COLO668 (cell line): ENCODE data around the gene INPP4B.
"Not testable (repeated sequence)": the region's sequence is repeated elsewhere in the genome, so short reads cannot be mapped to it uniquely, and the experiment has no call there.

Experiments
- DNase-seq: peaks from one replicate; lab custom pipeline; 2025; ENCODE audit not compliant: unreplicated experiment; lab: John Stamatoyannopoulos, UW

INPP4B gene

GRCh38 chr4:142826503-142827241 is 19.4 kb downstream of the INPP4B start:
- no peak for DNase-seq

- DNase-seq = no peak
Measured at GRCh38 chr4:142824368-142824767, 21.7 kb downstream of the INPP4B start.

GRCh38 chr4:142823796-142824195 is 22.3 kb downstream of the INPP4B start:
- no peak for DNase-seq

DNA sequence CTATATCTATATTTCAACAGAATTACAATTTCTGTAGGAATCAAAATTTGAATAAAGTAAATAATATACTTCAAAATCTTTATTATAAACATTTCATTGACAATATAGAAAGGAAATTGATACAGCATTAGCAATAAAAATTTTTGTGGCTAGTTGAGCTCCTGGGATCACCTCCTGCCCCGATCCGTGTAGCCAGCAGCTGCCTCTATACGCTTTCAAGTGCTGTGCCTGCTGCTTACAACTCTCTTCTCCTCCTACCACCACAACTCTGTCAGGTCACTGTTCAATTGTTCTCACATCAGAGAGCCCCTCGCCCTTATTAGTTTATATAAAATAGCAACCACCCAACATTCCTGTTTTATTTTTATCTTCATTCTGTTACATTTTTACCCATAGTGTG is 27.6 kb downstream of the INPP4B start:
- DNase-seq = no peak

DNA sequence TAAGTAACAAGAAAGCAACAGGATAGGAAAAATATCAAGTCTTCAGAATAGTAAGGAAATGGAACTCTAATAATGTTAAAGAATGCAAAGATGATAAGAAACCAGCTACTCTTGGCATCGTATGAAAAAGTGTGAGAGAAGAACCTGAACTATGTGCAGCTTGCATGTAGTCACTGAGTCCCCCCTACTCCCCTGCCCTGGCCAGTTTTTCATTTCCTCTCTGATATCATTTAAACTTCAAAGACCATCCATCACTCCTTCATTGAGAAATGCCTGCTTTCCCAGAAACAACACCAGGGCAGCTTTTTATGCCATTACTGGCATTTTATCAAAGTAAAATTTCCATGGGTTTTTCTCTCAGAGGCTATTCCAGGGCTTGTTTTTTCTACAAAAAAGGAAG is 28.1 kb downstream of the INPP4B start:
- DNase-seq = no peak

- no peak for DNase-seq
Measured at GRCh38 chr4:142817442-142817841, 28.7 kb downstream of the INPP4B start.

DNA sequence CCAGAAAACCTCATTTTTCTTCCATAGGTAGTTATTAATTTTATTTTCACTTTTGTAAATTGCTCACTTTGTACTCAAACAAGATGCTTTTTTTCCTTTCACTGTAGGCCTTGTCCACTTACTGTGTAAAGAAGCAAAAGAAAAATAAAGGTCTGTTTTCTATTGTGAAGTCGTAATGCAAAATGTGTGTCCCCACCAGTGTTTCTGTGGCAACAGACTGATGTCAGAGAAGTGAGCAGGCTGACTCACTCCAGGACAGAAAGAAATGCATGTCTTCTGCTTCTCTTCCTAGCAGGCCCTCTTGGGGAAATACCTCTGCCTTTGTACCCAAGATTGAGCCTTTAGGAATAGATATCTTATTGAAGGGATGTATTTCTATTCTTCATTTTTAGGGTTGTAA is 30.3 kb downstream of the INPP4B start:
- DNase-seq = no peak

DNA sequence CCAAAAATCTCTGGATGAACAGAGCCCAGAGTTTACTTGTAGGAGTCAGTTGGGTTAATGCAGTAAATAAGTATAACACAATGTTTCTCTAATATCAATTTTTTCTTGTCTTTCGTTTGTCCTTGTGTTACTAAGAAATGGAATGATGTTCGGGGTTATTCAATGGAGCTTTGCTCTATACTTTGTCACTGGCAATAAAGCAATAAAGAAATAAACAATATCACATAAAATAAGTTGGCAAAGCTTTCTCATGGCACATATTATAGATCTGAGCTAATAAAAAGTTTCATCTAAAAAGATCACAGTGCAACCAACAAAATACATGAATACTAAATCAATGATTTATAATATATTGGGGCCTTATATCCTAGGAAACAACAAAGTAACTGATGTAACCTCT is 32.7 kb downstream of the INPP4B start:
- no peak for DNase-seq

DNA sequence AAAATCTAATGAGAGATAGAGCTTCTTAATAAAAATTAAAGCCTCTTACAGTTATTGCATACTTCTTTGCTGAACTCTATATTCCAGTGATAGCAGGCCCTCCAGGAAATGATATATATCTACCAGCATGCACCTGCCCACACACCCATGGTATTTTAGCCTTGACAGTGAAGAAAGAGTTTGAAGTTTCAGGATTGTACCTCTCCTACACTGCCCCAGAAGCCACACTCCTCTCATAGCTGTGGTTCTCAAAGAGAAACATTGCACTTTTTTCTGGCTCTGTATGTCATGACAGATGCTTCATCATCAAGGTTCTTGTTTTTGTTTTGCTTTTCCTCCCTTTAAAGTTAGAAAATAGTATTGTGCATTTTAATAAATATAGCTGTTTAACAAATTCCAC is 34.0 kb downstream of the INPP4B start:
- no peak for DNase-seq

GRCh38 chr4:142811034-142811433 is 35.1 kb downstream of the INPP4B start:
- DNase-seq = no peak

- DNase-seq = no peak
Measured at GRCh38 chr4:142809559-142809958, 36.5 kb downstream of the INPP4B start.

- DNase-seq = not testable (repeated sequence)
Measured at GRCh38 chr4:142803879-142804278, 42.2 kb downstream of the INPP4B start.

- DNase-seq = no peak
Measured at GRCh38 chr4:142801966-142802365, 44.1 kb downstream of the INPP4B start.

DNA sequence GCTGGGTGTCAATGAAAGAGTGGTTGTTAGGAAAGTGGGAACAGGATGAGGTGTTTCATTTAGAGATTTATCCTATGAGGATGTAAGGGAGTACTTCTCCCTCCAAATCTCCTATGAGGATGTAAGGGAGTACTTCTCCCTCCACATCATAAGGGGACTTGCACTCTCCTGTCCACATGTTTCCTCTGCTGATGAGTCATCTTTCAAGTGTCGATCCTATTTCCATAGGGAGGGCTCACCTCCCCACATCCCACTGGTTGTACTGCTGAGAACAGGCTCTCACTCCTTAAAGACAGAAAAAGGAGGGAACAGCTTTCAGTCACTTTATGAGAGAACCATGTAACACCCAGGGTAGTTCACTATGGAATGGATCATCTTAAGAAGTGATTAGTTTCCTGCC is 65.0 kb downstream of the INPP4B start:
- DNase-seq = no peak

- DNase-seq = no peak
Measured at GRCh38 chr4:142778900-142779299, 67.2 kb downstream of the INPP4B start.

DNA sequence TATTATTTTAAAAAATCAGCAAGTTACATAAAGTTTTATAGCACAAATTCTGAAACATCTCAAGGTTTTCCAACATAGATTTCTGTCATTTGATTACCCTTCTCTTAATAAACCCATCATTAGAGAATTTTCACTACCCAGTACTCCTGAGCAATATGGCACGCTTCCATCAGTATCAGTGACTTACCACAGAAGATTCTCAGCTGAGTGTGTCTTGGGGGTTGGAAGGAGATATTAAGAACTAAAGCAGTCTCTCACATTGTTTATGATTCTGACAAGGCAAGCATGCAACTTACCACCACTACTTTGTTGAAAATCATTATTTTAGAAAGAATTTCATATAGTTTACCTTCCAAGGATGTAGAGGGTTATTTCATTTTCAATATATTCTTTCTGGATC is 67.7 kb downstream of the INPP4B start:
- no peak for DNase-seq

- DNase-seq = no peak
Measured at GRCh38 chr4:142777045-142777743, 68.9 kb downstream of the INPP4B start.

- no peak for DNase-seq
Measured at GRCh38 chr4:142776026-142776425, 70.1 kb downstream of the INPP4B start.

DNA sequence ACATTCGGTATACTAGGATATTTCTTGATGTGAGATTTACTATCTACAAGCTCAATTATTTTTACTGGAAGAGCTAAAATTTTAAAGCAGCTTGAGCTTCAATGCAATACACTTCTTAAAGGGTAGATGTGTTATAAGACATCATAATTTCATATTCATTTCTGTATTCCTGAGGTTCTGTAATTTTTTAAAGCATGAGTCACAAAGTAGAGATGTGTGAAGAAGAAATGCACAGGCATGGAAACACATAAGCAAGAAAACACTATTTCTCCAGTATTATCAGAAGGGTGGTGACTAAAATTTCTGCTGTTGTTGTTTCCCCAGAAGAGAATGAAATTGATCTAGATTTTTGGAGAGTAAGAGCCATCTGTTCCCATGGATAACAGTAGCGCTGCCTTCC is 72.6 kb downstream of the INPP4B start:
- no peak for DNase-seq

DNA sequence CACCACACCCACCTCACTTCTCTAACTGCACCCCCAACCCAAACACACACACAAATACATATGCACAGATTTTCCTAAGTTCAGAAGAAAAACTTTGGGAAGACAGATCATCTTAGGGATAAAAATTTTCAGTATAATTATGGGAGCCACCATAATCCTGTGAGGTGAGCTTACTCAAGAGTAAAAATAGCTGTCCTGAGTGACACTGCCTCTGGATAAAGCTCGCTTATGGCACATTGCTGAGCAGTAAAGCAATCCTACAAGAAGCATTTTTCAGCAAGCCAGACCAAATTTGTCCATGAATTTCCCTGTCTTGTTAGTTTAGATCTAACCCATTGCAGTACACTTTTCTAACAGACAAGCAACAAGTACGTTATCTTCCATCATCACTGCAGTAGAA is 83.8 kb downstream of the INPP4B start:
- DNase-seq = no peak

DNA sequence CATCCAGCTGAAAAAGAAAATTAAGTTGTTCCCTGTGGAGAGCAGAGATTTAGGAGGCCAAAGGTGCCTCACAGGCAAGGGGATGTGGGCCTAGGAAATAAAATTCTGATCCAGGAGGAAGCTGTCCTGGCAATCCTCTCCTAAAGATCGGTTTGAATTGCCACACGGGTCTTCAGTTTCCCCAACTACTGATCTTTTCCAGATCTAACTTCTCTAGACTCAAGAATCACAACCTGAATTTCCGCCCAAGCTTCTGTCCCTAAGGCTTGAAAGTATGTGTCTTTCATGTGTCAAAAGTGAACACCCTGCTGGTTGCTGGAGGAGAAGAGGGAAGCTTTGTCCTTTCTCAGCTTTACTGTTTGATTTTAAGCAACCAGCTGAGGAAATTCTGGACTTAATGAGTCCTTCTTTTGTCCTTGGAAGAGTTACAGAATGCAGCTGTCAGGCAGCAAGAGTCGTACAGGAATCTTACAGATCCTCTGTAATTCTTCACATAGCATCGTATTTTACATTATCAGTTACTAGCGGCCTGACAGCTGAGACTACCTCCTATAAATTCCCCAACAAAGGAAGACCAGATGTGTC is 93.8 kb downstream of the INPP4B start:
- no peak for DNase-seq

- no peak for DNase-seq
Measured at GRCh38 chr4:142743121-142743825, 102.8 kb downstream of the INPP4B start.
